Adipocyte (in vitro differentiated cells): ENCODE results near the gene KCMF1.

Source experiments
- DNase-seq: peaks from one replicate; pipeline ENCODE4 v3.0.0-alpha.2; 2015; ENCODE audit warnings: low read depth
- H3K27me3 ChIP-seq: replicated peaks from 2 replicates; pipeline ENCODE4 v1.7.0; 2013; ENCODE audit warnings: mild to moderate bottlenecking, low read length, moderate library complexity; ENCODE audit not compliant: control insufficient read depth, insufficient read depth
- H3K36me3 ChIP-seq: 2 replicates; pipeline ENCODE4 v1.7.0; 2013; ENCODE audit warnings: low read length, mild to moderate bottlenecking, moderate library complexity; ENCODE audit not compliant: control insufficient read depth, insufficient read depth, severe bottlenecking
- H3K4me1 ChIP-seq: 2 replicates; pipeline ENCODE4 v1.7.0; 2013; ENCODE audit warnings: mild to moderate bottlenecking, low read length, moderate library complexity; ENCODE audit not compliant: control insufficient read depth, insufficient read depth
- H3K4me3 ChIP-seq: 2 replicates; pipeline ENCODE4 v1.7.0; 2013; ENCODE audit warnings: mild to moderate bottlenecking, low read length, moderate library complexity
- H3K9ac ChIP-seq: 2 replicates; pipeline ENCODE4 v1.7.0; 2013; ENCODE audit warnings: mild to moderate bottlenecking, low read length, moderate library complexity
- H3K9me3 ChIP-seq: 2 replicates; pipeline ENCODE4 v1.7.0; 2013; ENCODE audit warnings: mild to moderate bottlenecking, low read length, moderate library complexity; ENCODE audit not compliant: control insufficient read depth

KCMF1 gene

DNA sequence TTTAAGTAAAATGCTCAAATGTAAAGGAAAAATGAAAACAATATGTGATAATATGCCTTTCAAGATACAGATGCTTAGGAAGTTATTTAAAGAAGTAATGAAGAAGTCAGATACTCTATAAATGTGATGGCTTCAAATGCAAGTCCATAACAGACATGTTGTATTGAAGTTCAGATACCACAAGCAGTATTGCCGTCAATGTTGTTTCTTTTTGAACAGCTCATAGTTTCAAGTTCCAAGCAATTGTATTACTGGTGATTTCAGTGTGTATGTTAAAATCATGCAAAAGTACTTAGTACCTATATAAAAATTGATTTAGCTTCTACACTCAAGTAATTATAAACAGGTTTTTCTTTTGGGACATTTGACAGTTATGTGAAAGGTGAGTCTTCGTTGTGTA is 24.9 kb downstream of the KCMF1 start:
- H3K36me3 ChIP-seq = no peaks in the 10 kb centered on the region
- H3K9me3 ChIP-seq = no peaks in the 10 kb centered on the region
- H3K4me3 ChIP-seq = peak overlapping the region; percentile 50
- no peaks in the 10 kb centered on the region for H3K27me3 ChIP-seq
- peaks cover 37% of the 10 kb centered on the region for H3K4me1 ChIP-seq
- peak overlapping the region; percentile 41 for H3K9ac ChIP-seq
- DNase-seq = no peak

DNA sequence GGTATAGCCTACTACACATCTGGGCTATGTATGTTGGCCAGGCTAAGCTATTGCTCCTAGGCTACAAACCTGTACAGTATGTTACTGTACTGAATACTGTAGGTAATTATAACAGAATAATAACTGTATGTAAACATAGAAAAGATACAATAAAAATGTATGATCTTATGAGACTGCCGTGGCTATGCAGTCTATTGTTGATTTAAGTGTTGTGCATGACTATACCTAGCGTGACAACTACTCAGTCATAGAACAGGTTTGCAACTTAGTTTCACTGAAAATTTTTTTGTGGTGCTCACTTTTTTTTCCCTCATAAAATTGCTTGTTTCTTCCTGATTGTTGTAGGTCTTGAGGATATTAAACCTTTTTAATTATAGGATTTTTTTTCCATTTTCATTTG is 25.9 kb downstream of the KCMF1 start:
- Histone ChIP-seq H3K4me1 (peaks cover 29% of the 10 kb centered on the region), H3K36me3 (no peaks in the 10 kb centered on the region), H3K9me3 (no peaks in the 10 kb centered on the region), H3K27me3 (no peaks in the 10 kb centered on the region), H3K9ac (no peak overlapping the region), H3K4me3 (no peak overlapping the region)
- no peak for DNase-seq

- no peaks in the 10 kb centered on the region for H3K9me3 ChIP-seq
- peaks cover 29% of the 10 kb centered on the region for H3K4me1 ChIP-seq
- H3K27me3 ChIP-seq = no peaks in the 10 kb centered on the region
- no peak overlapping the region for H3K9ac ChIP-seq
- no peaks in the 10 kb centered on the region for H3K36me3 ChIP-seq
- no peak for DNase-seq
- no peak overlapping the region for H3K4me3 ChIP-seq
Measured at GRCh38 chr2:84999553-84999955, 28.6 kb downstream of the KCMF1 start.

- Histone ChIP-seq H3K9me3 (no peaks in the 10 kb centered on the region), H3K4me1 (peaks cover 15% of the 10 kb centered on the region), H3K4me3 (no peak overlapping the region), H3K9ac (no peak overlapping the region), H3K36me3 (no peaks in the 10 kb centered on the region), H3K27me3 (no peaks in the 10 kb centered on the region)
- DNase-seq = no peak
Measured at GRCh38 chr2:85001595-85001994, 30.6 kb downstream of the KCMF1 start.

DNA sequence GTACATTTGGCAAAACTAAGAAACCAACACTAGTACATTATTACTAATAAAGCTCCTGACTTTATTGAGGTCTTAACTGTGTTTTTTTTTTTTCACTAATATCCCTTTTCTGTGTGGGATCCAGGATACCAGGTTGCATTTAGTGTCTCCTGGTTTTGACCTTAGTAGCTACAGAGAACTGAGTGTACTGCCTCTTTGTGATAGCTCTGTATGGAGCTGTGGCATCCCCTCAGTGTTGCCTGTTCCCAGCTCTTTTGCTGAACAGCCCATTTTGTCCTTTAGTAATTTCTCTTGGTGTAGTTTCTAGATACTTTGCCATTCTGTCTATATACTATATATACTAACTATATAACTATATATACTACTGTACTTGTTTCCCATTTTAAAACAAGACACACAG is 31.6 kb downstream of the KCMF1 start:
- H3K9ac ChIP-seq = no peak overlapping the region
- no peaks in the 10 kb centered on the region for H3K27me3 ChIP-seq
- peaks cover 7% of the 10 kb centered on the region for H3K4me1 ChIP-seq
- peaks cover 5% of the 10 kb centered on the region for H3K36me3 ChIP-seq
- H3K9me3 ChIP-seq = no peaks in the 10 kb centered on the region
- no peak overlapping the region for H3K4me3 ChIP-seq
- no peak for DNase-seq

DNA sequence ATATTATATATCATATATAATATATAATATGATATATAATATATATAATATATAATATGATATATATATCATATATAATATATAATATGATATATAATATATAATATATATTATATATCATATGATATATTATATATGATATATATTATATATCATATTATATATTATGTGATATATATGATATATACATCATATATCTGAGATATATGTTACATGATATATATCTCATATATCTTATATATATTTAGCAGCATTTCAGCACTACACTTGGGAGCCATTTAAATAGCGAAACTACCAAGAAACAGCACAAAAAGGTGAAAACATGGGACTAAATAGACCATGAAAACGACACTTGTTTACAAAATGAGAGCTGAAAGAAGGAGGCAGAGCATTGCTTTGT is 37.3 kb downstream of the KCMF1 start:
- peaks cover 19% of the 10 kb centered on the region for H3K36me3 ChIP-seq
- no peaks in the 10 kb centered on the region for H3K27me3 ChIP-seq
- H3K4me3 ChIP-seq = no peak overlapping the region
- no peak overlapping the region for H3K9ac ChIP-seq
- peaks cover 20% of the 10 kb centered on the region for H3K4me1 ChIP-seq
- no peaks in the 10 kb centered on the region for H3K9me3 ChIP-seq
- DNase-seq = no peak

DNA sequence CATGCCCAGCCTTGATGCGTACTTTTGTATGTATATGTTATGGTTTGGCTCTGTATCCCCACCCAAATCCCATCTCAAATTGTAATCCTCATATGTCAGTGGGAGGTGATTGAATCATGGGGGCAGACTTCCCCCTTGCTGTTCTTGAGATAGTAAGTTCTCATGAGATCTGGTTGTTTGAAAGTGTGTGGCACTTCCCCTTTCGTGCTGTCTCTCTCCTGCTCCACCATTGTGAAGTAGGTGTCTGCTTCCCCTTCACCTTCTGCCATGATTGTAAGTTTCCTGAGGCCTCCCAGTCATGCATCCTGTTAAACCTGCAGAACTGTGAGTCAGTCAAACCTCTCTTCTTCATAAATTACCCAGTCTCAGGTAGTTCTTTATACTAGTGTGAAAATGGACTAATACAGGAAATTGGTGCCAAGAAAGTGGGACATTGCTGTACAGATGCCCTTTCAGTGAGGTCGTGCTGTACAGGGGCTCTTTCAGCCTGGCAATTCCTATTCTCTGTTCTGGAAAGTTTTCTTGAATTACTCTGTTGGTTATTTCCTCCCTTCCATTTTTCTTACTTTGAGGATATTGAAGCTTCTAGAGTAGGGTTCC is 38.2 kb downstream of the KCMF1 start:
- Histone ChIP-seq H3K4me1 (peaks cover 20% of the 10 kb centered on the region), H3K9ac (no peak overlapping the region), H3K9me3 (no peaks in the 10 kb centered on the region), H3K36me3 (peaks cover 19% of the 10 kb centered on the region), H3K4me3 (no peak overlapping the region), H3K27me3 (no peaks in the 10 kb centered on the region)
- DNase-seq = no peak

GRCh38 chr2:85010404-85010803 is 39.4 kb downstream of the KCMF1 start:
- DNase-seq = no peak
- H3K4me3 ChIP-seq = no peak overlapping the region
- peaks cover 29% of the 10 kb centered on the region for H3K4me1 ChIP-seq
- H3K27me3 ChIP-seq = no peaks in the 10 kb centered on the region
- H3K9ac ChIP-seq = no peak overlapping the region
- H3K36me3 ChIP-seq = peaks cover 19% of the 10 kb centered on the region
- no peaks in the 10 kb centered on the region for H3K9me3 ChIP-seq

- peaks cover 36% of the 10 kb centered on the region for H3K4me1 ChIP-seq
- H3K4me3 ChIP-seq = no peak overlapping the region
- no peaks in the 10 kb centered on the region for H3K9me3 ChIP-seq
- no peak for DNase-seq
- no peaks in the 10 kb centered on the region for H3K27me3 ChIP-seq
- H3K9ac ChIP-seq = no peak overlapping the region
- peaks cover 19% of the 10 kb centered on the region for H3K36me3 ChIP-seq
Measured at GRCh38 chr2:85011098-85011497, 40.1 kb downstream of the KCMF1 start.

DNA sequence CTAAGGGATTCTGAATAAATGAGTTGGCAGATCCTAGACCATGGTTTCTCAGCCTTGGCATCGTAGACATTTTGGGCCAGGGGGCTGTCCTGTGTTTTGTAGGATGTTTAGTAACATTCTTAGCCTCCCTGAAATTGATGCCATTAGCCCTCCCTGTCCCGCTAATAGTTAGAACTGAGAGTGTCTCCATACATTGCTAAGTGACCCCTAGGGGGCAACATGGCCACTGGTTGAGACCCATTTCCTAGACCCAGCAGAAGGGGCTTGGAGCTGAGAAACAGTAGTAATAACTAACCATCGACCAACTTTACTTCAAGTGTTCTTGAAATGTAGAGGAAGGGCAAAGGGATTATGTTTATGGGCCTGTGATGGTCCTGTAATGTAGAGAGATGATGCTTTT is 40.8 kb downstream of the KCMF1 start:
- Histone ChIP-seq H3K9ac (no peak overlapping the region), H3K27me3 (no peaks in the 10 kb centered on the region), H3K4me3 (no peak overlapping the region), H3K9me3 (no peaks in the 10 kb centered on the region), H3K36me3 (peaks cover 19% of the 10 kb centered on the region), H3K4me1 (peaks cover 42% of the 10 kb centered on the region)
- no peak for DNase-seq

DNA sequence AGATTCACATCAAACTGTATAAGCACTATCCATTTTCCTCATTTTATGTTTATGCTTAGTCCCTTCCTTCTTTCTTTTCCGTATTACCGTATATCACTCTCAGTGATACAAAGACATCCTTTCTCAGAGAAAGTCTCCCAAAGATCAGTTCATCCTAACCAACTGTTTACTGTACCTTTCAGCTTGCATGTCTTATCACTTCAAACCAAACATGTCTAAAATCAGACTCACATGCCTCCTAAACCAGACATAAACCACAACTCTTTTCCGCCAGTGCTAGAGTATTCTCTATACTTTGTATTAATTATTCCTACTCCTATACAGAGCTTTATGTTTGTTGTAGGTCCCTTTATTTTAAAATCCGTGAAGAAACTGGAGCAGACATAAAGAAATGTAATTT is 41.5 kb downstream of the KCMF1 start:
- H3K9ac ChIP-seq = no peak overlapping the region
- no peak for DNase-seq
- no peak overlapping the region for H3K4me3 ChIP-seq
- H3K27me3 ChIP-seq = no peaks in the 10 kb centered on the region
- H3K9me3 ChIP-seq = no peaks in the 10 kb centered on the region
- peaks cover 15% of the 10 kb centered on the region for H3K36me3 ChIP-seq
- H3K4me1 ChIP-seq = peaks cover 46% of the 10 kb centered on the region

DNA sequence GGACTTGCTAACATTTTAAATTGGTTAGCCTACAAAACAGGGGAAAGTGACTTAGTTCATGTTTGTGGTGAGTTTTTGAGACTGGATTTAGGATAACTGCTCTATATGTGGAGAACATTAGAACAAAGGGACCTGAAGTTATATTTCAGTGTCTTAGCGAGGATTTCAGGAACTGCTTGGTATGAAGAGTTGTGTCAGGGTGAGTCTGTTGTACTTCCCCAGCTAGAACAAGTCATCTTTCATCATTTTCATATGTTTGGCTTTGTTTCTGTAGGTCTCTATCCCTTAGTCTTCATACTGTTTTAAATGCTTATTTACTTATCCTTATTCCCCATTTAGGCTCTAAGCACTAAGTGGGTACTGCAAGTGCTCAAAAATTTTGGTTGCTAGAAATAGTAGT is 41.9 kb downstream of the KCMF1 start:
- H3K27me3 ChIP-seq = no peaks in the 10 kb centered on the region
- H3K36me3 ChIP-seq = peaks cover 10% of the 10 kb centered on the region
- no peaks in the 10 kb centered on the region for H3K9me3 ChIP-seq
- H3K4me1 ChIP-seq = peaks cover 48% of the 10 kb centered on the region
- no peak overlapping the region for H3K4me3 ChIP-seq
- no peak overlapping the region for H3K9ac ChIP-seq
- DNase-seq = no peak
